Thyroid gland (tissue), 4 donors: ENCODE results near the gene CBX7. TPM values are rescaled to one million over a fixed set of nuclear protein-coding genes. Genes with fewer than 3 reads are reported as not detected.

Source experiments
- DNase-seq, 2 donors: peaks; one replicate each; pipeline ENCODE4 v3.0.0-alpha.2; 2019
- H3K27ac ChIP-seq, 3 donors: fragments of 200-600 bp; sonication (generic); 1 replicate in 2 of 3; 2 replicates in 1 of 3; pipeline ENCODE4 v1.5.1; 2016 to 2019; ENCODE audit warnings: mild to moderate bottlenecking in 1 of 3, moderate library complexity in 1 of 3
- H3K27me3 ChIP-seq: fragments of 200-600 bp; sonication (generic); one replicate; pipeline ENCODE4 v1.5.1; 2019
- H3K36me3 ChIP-seq, 2 donors: fragments of 200-600 bp; sonication (generic); one replicate each; pipeline ENCODE4 v1.5.1; 2016 to 2019
- H3K4me1 ChIP-seq, 2 donors: fragments of 200-600 bp; sonication (generic); one replicate each; pipeline ENCODE4 v1.5.1; 2017 to 2019
- H3K4me3 ChIP-seq, 3 donors: fragments of 200-600 bp; sonication (generic); replicated peaks in 1 of 3; 1 replicate in 2 of 3; 2 replicates in 1 of 3; pipeline ENCODE4 v1.5.1; 2016; ENCODE audit warnings: mild to moderate bottlenecking in 1 of 3
- H3K9me3 ChIP-seq: fragments of 200-600 bp; sonication (generic); one replicate; pipeline ENCODE4 v1.5.1; 2017
- CTCF ChIP-seq, 6 experiments: fragments of 200-600 bp in 3 of 6; fragments of 450-650 bp in 3 of 6; sonication (generic) in 3 of 6; IDR thresholded peaks; one replicate each; pipeline ENCODE4 v1.5.1; 2016 to 2019; ENCODE audit warnings: antibody characterized with exemption in 6 of 6, mild to moderate bottlenecking in 2 of 6, inconsistent platforms in 1 of 6, moderate library complexity in 1 of 6
- POLR2A ChIP-seq, 2 donors: fragments of 450-650 bp; IDR thresholded peaks; one replicate each; pipeline ENCODE4 v1.6.1; 2017; ENCODE audit warnings: antibody characterized with exemption in 2 of 2, mild to moderate bottlenecking in 2 of 2, moderate library complexity in 1 of 2
- WGBS, 2 donors: methylation state at CpG; one replicate each; pipeline ENCODE4 v1.1.5; 2017; 5-methylcytosine and 5-hydroxymethylcytosine counted together
- intact Hi-C: fragments of 100-400 bp; cut with DNase I; formaldehyde crosslinking; loops from one replicate; pipeline ENCODE4 v1.15.1; 2023
- total RNA-seq, 4 donors: library from RNA; depleted of rRNA; stranded (reverse); fragments of >200 nt; gene quantifications; one replicate each; pipeline ENCODE4 v1.2.3, GENCODE V29; 2016

Gene CBX7
- total RNA-seq, 4 donors from 2014 or later, result 49.2 to 88.0 (median 61.9) TPM

GRCh38 chr22:39146256-39147101, 6.0 kb downstream of the CBX7 start:
- Histone ChIP-seq H3K27me3 (no peaks in the 10 kb centered on the region), H3K4me3 (peak overlapping the region in 1 of 3 donors; percentile 60), H3K9me3 (no peaks in the 10 kb centered on the region), H3K4me1 (peaks cover 22 to 52% of the 10 kb centered on the region in 2 donors), H3K36me3 (no peaks in the 10 kb centered on the region), H3K27ac (peak overlapping the region; percentile 94 to 96 (median 95))
- 83 to 85% methylated on average over 6 of the region's 6 CpGs for WGBS, 2 donors
- TF ChIP-seq POLR2A (IDR thresholded peaks at IDR 0.05), result no peak
- TF ChIP-seq CTCF (IDR thresholded peaks at IDR 0.05), result no peak
- intact Hi-C loops, result no loop called here
- DNase-seq, result no peak

- Histone ChIP-seq H3K4me3 (peak overlapping the region; percentile 52 to 87 (median 60)), H3K27me3 (no peaks in the 10 kb centered on the region), H3K9me3 (no peaks in the 10 kb centered on the region), H3K27ac (peak overlapping the region; percentile 19 to 96 (median 78)), H3K4me1 (peaks cover 13 to 30% of the 10 kb centered on the region in 2 donors), H3K36me3 (peaks cover 0 to 4% of the 10 kb centered on the region in 2 donors)
- 23 to 30% methylated on average over 7 to 17 of the region's 22 CpGs for WGBS, 2 donors
- intact Hi-C loops, result no loop called here
- TF ChIP-seq CTCF (IDR thresholded peaks at IDR 0.05) (no peak), POLR2A (IDR thresholded peaks at IDR 0.05) (no peak)
- DNase-seq, result peak; percentile 43 to 47
Measured at GRCh38 chr22:39144101-39144767, 8.2 kb downstream of the CBX7 start.

GRCh38 chr22:39142088-39142680, 10.3 kb downstream of the CBX7 start:
- H3K9me3 ChIP-seq, result no peaks in the 10 kb centered on the region
- intact Hi-C loops, result no loop called here
- H3K36me3 ChIP-seq, result peaks cover 0 to 4% of the 10 kb centered on the region in 2 donors
- no peak overlapping the region for H3K27ac ChIP-seq
- no peaks in the 10 kb centered on the region for H3K27me3 ChIP-seq
- H3K4me3 ChIP-seq, result no peak overlapping the region
- WGBS, 2 donors, result 92 to 94% methylated on average over 13 to 14 of the region's 14 CpGs
- DNase-seq, result no peak
- TF ChIP-seq CTCF (IDR thresholded peaks at IDR 0.05), result no peak
- no peak for TF ChIP-seq POLR2A (IDR thresholded peaks at IDR 0.05)
- peaks cover 13 to 27% of the 10 kb centered on the region in 2 donors for H3K4me1 ChIP-seq

GRCh38 chr22:39139933-39140332, 12.5 kb downstream of the CBX7 start:
- Histone ChIP-seq H3K36me3 (peaks cover 0 to 4% of the 10 kb centered on the region in 2 donors), H3K4me3 (no peak overlapping the region), H3K9me3 (no peaks in the 10 kb centered on the region), H3K27ac (no peak overlapping the region), H3K4me1 (peaks cover 4 to 17% of the 10 kb centered on the region in 2 donors), H3K27me3 (no peaks in the 10 kb centered on the region)
- WGBS, 2 donors, result 83 to 87% methylated on average over 7 of the region's 7 CpGs
- intact Hi-C loops, result no loop called here
- TF ChIP-seq CTCF (IDR thresholded peaks at IDR 0.05) (no peak), POLR2A (IDR thresholded peaks at IDR 0.05) (no peak)
- no peak for DNase-seq
